Measurements from ENCODE around the gene CA6.

GRCh38 chr1:8903410-8903809 lies 42.3 kb upstream of the CA6 start:
- TF ChIP-seq TAF1 (IDR thresholded peaks at IDR 0.05; ENCODE audit: low read depth): no peak
- TF ChIP-seq YY1 (IDR thresholded peaks at IDR 0.05; ENCODE audit: low read depth): no peak
- TF ChIP-seq ZBTB7A (IDR thresholded peaks at IDR 0.05; ENCODE audit: low read depth): no peak
